ENCODE data around the gene EHMT1.

EHMT1 gene

GRCh38 chr9:137657606-137658005, 38.8 kb downstream of the EHMT1 start:
- H3K27me3 ChIP-seq (ENCODE audit: insufficient read depth, low read length, poor library complexity): no peaks in the 10 kb centered on the region
- no CpG with 5 or more reads among the region's 2 CpGs for WGBS (ENCODE audit: extremely low coverage, insufficient coverage, low lambda C conversion rate)
- no peak overlapping the region for H4K5ac ChIP-seq (ENCODE audit: low read length)
- H2AK5ac ChIP-seq (ENCODE audit: low read length): no peak overlapping the region
- H2BK15ac ChIP-seq (replicated peaks; ENCODE audit: low read depth): no peak overlapping the region
- H4K8ac ChIP-seq (ENCODE audit: low read depth, low read length): no peak overlapping the region
- no peak overlapping the region for H3K23ac ChIP-seq (ENCODE audit: low read length)
- H3K27ac ChIP-seq (ENCODE audit: low read depth, low read length): no peak overlapping the region
- no peak overlapping the region for H3K56ac ChIP-seq (ENCODE audit: low read length)
- H3K9ac ChIP-seq (ENCODE audit: low read length): no peak overlapping the region
- peaks cover 2% of the 10 kb centered on the region for H3K36me3 ChIP-seq (ENCODE audit: control insufficient read depth, insufficient read depth, low read length)
- no peak overlapping the region for H2BK5ac ChIP-seq (ENCODE audit: low read length)
- no peak overlapping the region for H3K18ac ChIP-seq (ENCODE audit: low read length)
- H3K4me3 ChIP-seq (ENCODE audit: low read length): no peak overlapping the region
- no peak overlapping the region for H3K4ac ChIP-seq (ENCODE audit: low read depth, low read length)
- no peak for DNase-seq
- peaks cover 39% of the 10 kb centered on the region for H3K79me2 ChIP-seq (ENCODE audit: control insufficient read depth, insufficient read depth, low read length)
- H3K4me1 ChIP-seq (ENCODE audit: control insufficient read depth, low read depth, low read length): no peaks in the 10 kb centered on the region
- peaks cover 18% of the 10 kb centered on the region for H3K79me1 ChIP-seq (ENCODE audit: low read length)
- H2BK120ac ChIP-seq (ENCODE audit: low read depth, low read length): no peak overlapping the region
- H3K4me2 ChIP-seq (ENCODE audit: low read length): no peak overlapping the region

DNA sequence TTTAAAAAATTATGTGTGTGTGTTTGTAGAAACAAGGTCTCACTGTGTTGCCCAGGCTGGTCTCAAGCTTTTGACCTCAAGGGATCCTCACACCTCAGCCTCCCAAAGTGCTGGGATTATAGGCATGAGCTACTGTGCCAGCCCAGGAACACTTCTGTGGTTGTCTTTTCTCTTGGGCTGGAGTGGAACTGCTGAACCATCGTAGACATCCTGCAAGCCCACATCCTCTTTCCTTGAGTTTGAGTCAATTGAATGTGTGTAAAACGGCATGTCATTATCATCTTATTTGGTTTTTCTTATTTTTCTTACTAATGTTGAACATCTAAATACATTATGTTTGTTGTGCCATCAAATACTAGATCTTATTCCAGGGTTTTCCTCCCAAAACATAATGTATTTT, 40.0 kb downstream of the EHMT1 start:
- peaks cover 2% of the 10 kb centered on the region for H3K36me3 ChIP-seq (ENCODE audit: control insufficient read depth, insufficient read depth, low read length)
- H3K27me3 ChIP-seq (ENCODE audit: insufficient read depth, low read length, poor library complexity): no peaks in the 10 kb centered on the region
- H3K79me1 ChIP-seq (ENCODE audit: low read length): peaks cover 22% of the 10 kb centered on the region
- no peak overlapping the region for H3K23ac ChIP-seq (ENCODE audit: low read length)
- no CpG with 5 or more reads among the region's 2 CpGs for WGBS (ENCODE audit: extremely low coverage, insufficient coverage, low lambda C conversion rate)
- H3K79me2 ChIP-seq (ENCODE audit: control insufficient read depth, insufficient read depth, low read length): peaks cover 37% of the 10 kb centered on the region
- H2BK5ac ChIP-seq (ENCODE audit: low read length): no peak overlapping the region
- no peak overlapping the region for H2BK120ac ChIP-seq (ENCODE audit: low read depth, low read length)
- no peak for DNase-seq
- H3K27ac ChIP-seq (ENCODE audit: low read depth, low read length): no peak overlapping the region
- no peak overlapping the region for H3K18ac ChIP-seq (ENCODE audit: low read length)
- H3K56ac ChIP-seq (ENCODE audit: low read length): no peak overlapping the region
- no peaks in the 10 kb centered on the region for H3K4me1 ChIP-seq (ENCODE audit: control insufficient read depth, low read depth, low read length)
- H2BK15ac ChIP-seq (replicated peaks; ENCODE audit: low read depth): no peak overlapping the region
- no peak overlapping the region for H4K8ac ChIP-seq (ENCODE audit: low read depth, low read length)
- H2AK5ac ChIP-seq (ENCODE audit: low read length): no peak overlapping the region
- no peak overlapping the region for H4K5ac ChIP-seq (ENCODE audit: low read length)
- no peak overlapping the region for H3K9ac ChIP-seq (ENCODE audit: low read length)
- no peak overlapping the region for H3K4me3 ChIP-seq (ENCODE audit: low read length)
- H3K4me2 ChIP-seq (ENCODE audit: low read length): no peak overlapping the region
- no peak overlapping the region for H3K4ac ChIP-seq (ENCODE audit: low read depth, low read length)

DNA sequence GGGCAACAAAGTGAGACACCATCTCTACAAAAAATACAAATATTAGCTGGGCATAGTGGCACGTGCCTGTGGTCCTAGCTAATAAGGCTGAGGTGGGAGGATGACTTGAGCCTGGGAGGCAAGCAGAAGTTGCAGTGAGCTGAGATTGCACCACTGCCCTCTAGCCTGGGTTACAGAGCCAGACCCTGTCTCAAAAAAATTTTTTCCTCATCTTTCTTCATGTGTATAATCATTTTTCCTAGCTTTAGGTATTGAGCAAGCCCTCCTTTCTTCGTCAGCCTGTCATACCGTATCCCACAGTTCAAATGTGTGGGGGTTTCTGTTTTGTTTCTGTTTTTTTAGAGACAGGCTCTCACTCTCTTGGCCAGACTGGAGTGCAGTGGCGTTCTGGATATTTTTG, 41.3 kb downstream of the EHMT1 start:
- H3K56ac ChIP-seq (ENCODE audit: low read length): no peak overlapping the region
- H3K4ac ChIP-seq (ENCODE audit: low read depth, low read length): no peak overlapping the region
- WGBS (ENCODE audit: extremely low coverage, insufficient coverage, low lambda C conversion rate): no CpG with 5 or more reads among the region's 4 CpGs
- H3K27me3 ChIP-seq (ENCODE audit: insufficient read depth, low read length, poor library complexity): no peaks in the 10 kb centered on the region
- peaks cover 3% of the 10 kb centered on the region for H3K4me1 ChIP-seq (ENCODE audit: control insufficient read depth, low read depth, low read length)
- no peak overlapping the region for H3K4me3 ChIP-seq (ENCODE audit: low read length)
- H3K9ac ChIP-seq (ENCODE audit: low read length): no peak overlapping the region
- no peak overlapping the region for H2BK15ac ChIP-seq (replicated peaks; ENCODE audit: low read depth)
- H3K36me3 ChIP-seq (ENCODE audit: control insufficient read depth, insufficient read depth, low read length): peaks cover 2% of the 10 kb centered on the region
- H2AK5ac ChIP-seq (ENCODE audit: low read length): no peak overlapping the region
- no peak overlapping the region for H3K23ac ChIP-seq (ENCODE audit: low read length)
- H4K8ac ChIP-seq (ENCODE audit: low read depth, low read length): no peak overlapping the region
- no peak overlapping the region for H2BK120ac ChIP-seq (ENCODE audit: low read depth, low read length)
- no peak overlapping the region for H3K4me2 ChIP-seq (ENCODE audit: low read length)
- H3K79me1 ChIP-seq (ENCODE audit: low read length): peaks cover 22% of the 10 kb centered on the region
- H4K5ac ChIP-seq (ENCODE audit: low read length): no peak overlapping the region
- no peak for DNase-seq
- peaks cover 38% of the 10 kb centered on the region for H3K79me2 ChIP-seq (ENCODE audit: control insufficient read depth, insufficient read depth, low read length)
- H2BK5ac ChIP-seq (ENCODE audit: low read length): no peak overlapping the region
- H3K18ac ChIP-seq (ENCODE audit: low read length): no peak overlapping the region
- no peak overlapping the region for H3K27ac ChIP-seq (ENCODE audit: low read depth, low read length)

GRCh38 chr9:137663584-137663983, 44.8 kb downstream of the EHMT1 start:
- no peak overlapping the region for H3K4me2 ChIP-seq (ENCODE audit: low read length)
- H3K27ac ChIP-seq (ENCODE audit: low read depth, low read length): no peak overlapping the region
- H3K4me1 ChIP-seq (ENCODE audit: control insufficient read depth, low read depth, low read length): peaks cover 21% of the 10 kb centered on the region
- H2AK5ac ChIP-seq (ENCODE audit: low read length): no peak overlapping the region
- H3K23ac ChIP-seq (ENCODE audit: low read length): no peak overlapping the region
- no peaks in the 10 kb centered on the region for H3K27me3 ChIP-seq (ENCODE audit: insufficient read depth, low read length, poor library complexity)
- H3K18ac ChIP-seq (ENCODE audit: low read length): no peak overlapping the region
- DNase-seq: no peak
- H2BK5ac ChIP-seq (ENCODE audit: low read length): no peak overlapping the region
- H2BK120ac ChIP-seq (ENCODE audit: low read depth, low read length): no peak overlapping the region
- no peaks in the 10 kb centered on the region for H3K36me3 ChIP-seq (ENCODE audit: control insufficient read depth, insufficient read depth, low read length)
- no peak overlapping the region for H4K8ac ChIP-seq (ENCODE audit: low read depth, low read length)
- H3K56ac ChIP-seq (ENCODE audit: low read length): no peak overlapping the region
- H3K79me2 ChIP-seq (ENCODE audit: control insufficient read depth, insufficient read depth, low read length): peaks cover 47% of the 10 kb centered on the region
- no peak overlapping the region for H4K5ac ChIP-seq (ENCODE audit: low read length)
- H3K79me1 ChIP-seq (ENCODE audit: low read length): peaks cover 32% of the 10 kb centered on the region
- no peak overlapping the region for H3K4me3 ChIP-seq (ENCODE audit: low read length)
- H3K9ac ChIP-seq (ENCODE audit: low read length): no peak overlapping the region
- no peak overlapping the region for H2BK15ac ChIP-seq (replicated peaks; ENCODE audit: low read depth)
- no peak overlapping the region for H3K4ac ChIP-seq (ENCODE audit: low read depth, low read length)
- WGBS (ENCODE audit: extremely low coverage, insufficient coverage, low lambda C conversion rate): no CpG with 5 or more reads among the region's 4 CpGs

- no peak overlapping the region for H2BK120ac ChIP-seq (ENCODE audit: low read depth, low read length)
- no peak overlapping the region for H3K4ac ChIP-seq (ENCODE audit: low read depth, low read length)
- H3K23ac ChIP-seq (ENCODE audit: low read length): no peak overlapping the region
- no peak overlapping the region for H2BK5ac ChIP-seq (ENCODE audit: low read length)
- H3K27me3 ChIP-seq (ENCODE audit: insufficient read depth, low read length, poor library complexity): no peaks in the 10 kb centered on the region
- H3K4me3 ChIP-seq (ENCODE audit: low read length): no peak overlapping the region
- no peak overlapping the region for H3K4me2 ChIP-seq (ENCODE audit: low read length)
- H3K79me1 ChIP-seq (ENCODE audit: low read length): peaks cover 32% of the 10 kb centered on the region
- peaks cover 51% of the 10 kb centered on the region for H3K79me2 ChIP-seq (ENCODE audit: control insufficient read depth, insufficient read depth, low read length)
- no peak overlapping the region for H3K18ac ChIP-seq (ENCODE audit: low read length)
- no CpG with 5 or more reads among the region's 7 CpGs for WGBS (ENCODE audit: extremely low coverage, insufficient coverage, low lambda C conversion rate)
- DNase-seq: no peak
- no peak overlapping the region for H3K27ac ChIP-seq (ENCODE audit: low read depth, low read length)
- no peak overlapping the region for H4K5ac ChIP-seq (ENCODE audit: low read length)
- H3K56ac ChIP-seq (ENCODE audit: low read length): peak overlapping the region; percentile 56
- H3K4me1 ChIP-seq (ENCODE audit: control insufficient read depth, low read depth, low read length): peaks cover 21% of the 10 kb centered on the region
- no peak overlapping the region for H4K8ac ChIP-seq (ENCODE audit: low read depth, low read length)
- H2AK5ac ChIP-seq (ENCODE audit: low read length): no peak overlapping the region
- H3K36me3 ChIP-seq (ENCODE audit: control insufficient read depth, insufficient read depth, low read length): no peaks in the 10 kb centered on the region
- no peak overlapping the region for H3K9ac ChIP-seq (ENCODE audit: low read length)
- H2BK15ac ChIP-seq (replicated peaks; ENCODE audit: low read depth): no peak overlapping the region
Observed at GRCh38 chr9:137664676-137665075, 45.9 kb downstream of the EHMT1 start.

DNA sequence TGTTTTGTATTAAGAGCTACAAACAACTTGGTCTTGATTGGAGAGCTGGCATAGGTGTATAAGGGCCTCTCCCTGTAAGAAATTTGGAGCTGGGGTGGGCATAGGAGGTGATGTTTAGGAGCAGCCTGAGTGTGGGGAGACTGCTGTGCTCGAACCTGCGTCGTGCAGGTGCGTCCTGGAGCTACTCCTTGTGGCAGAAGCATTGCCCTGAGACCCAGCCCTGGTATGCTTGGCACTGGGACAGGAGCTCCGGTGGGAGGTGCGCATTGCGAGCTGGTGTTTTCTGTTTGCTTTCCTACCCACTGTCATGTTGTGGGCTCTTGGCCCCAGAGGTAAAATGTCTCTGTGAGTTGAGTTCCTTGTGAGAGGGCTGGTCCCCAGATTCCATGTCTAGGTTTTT, 46.4 kb downstream of the EHMT1 start:
- no CpG with 5 or more reads among the region's 7 CpGs for WGBS (ENCODE audit: extremely low coverage, insufficient coverage, low lambda C conversion rate)
- no peak overlapping the region for H4K8ac ChIP-seq (ENCODE audit: low read depth, low read length)
- peak overlapping the region; percentile 97 for H2AK5ac ChIP-seq (ENCODE audit: low read length)
- peaks cover 22% of the 10 kb centered on the region for H3K4me1 ChIP-seq (ENCODE audit: control insufficient read depth, low read depth, low read length)
- DNase-seq: no peak
- H2BK5ac ChIP-seq (ENCODE audit: low read length): peak overlapping the region; percentile 30
- peak overlapping the region; percentile 43 for H3K27ac ChIP-seq (ENCODE audit: low read depth, low read length)
- H3K4ac ChIP-seq (ENCODE audit: low read depth, low read length): no peak overlapping the region
- H3K9ac ChIP-seq (ENCODE audit: low read length): peak overlapping the region; percentile 44
- peak overlapping the region; percentile 73 for H3K56ac ChIP-seq (ENCODE audit: low read length)
- no peak overlapping the region for H4K5ac ChIP-seq (ENCODE audit: low read length)
- H3K27me3 ChIP-seq (ENCODE audit: insufficient read depth, low read length, poor library complexity): no peaks in the 10 kb centered on the region
- H3K79me2 ChIP-seq (ENCODE audit: control insufficient read depth, insufficient read depth, low read length): peaks cover 49% of the 10 kb centered on the region
- H2BK15ac ChIP-seq (replicated peaks; ENCODE audit: low read depth): no peak overlapping the region
- no peak overlapping the region for H3K23ac ChIP-seq (ENCODE audit: low read length)
- H3K36me3 ChIP-seq (ENCODE audit: control insufficient read depth, insufficient read depth, low read length): no peaks in the 10 kb centered on the region
- H3K18ac ChIP-seq (ENCODE audit: low read length): no peak overlapping the region
- H3K79me1 ChIP-seq (ENCODE audit: low read length): peaks cover 32% of the 10 kb centered on the region
- no peak overlapping the region for H3K4me2 ChIP-seq (ENCODE audit: low read length)
- H3K4me3 ChIP-seq (ENCODE audit: low read length): no peak overlapping the region
- H2BK120ac ChIP-seq (ENCODE audit: low read depth, low read length): no peak overlapping the region

All from mesendoderm (in vitro differentiated cells).